ENCODE measurements around the gene ABHD15. TPM values are rescaled to one million over a fixed set of nuclear protein-coding genes. Genes with fewer than 3 reads are reported as not detected.

ABHD15 gene
- total RNA-seq, 2 donors from 2014 or later, result 9.2 to 11.9 TPM

Other genes starting within 250 kb of the ABHD15 start
- gene TAOK1, start 176.7 kb downstream of the ABHD15 start, total RNA-seq, result 10 to 100 TPM; 21.0 to 34.9 TPM
- gene TP53I13, start 1.7 kb upstream of the ABHD15 start, total RNA-seq, result 10 to 100 TPM; 56.3 to 62.3 TPM
- gene GIT1, start 22.6 kb upstream of the ABHD15 start, total RNA-seq, result 10 to 100 TPM; 26.7 to 34.3 TPM
- 1 to 10 TPM; 4.3 to 8.0 TPM for gene ANKRD13B, start 26.1 kb upstream of the ABHD15 start, total RNA-seq
- 1 to 10 TPM; 2.3 to 5.6 TPM for gene CORO6, start 55.9 kb upstream of the ABHD15 start, total RNA-seq